Stimulated activated CD4-positive, alpha-beta T cell treated with anti-CD3 and anti-CD28 coated beads, Interleukin-4, amount 100 ng/mL, for 24 hours (primary cell): ENCODE measurements around the gene TANGO6.

Experiments
- DNase-seq: peaks from one replicate; pipeline ENCODE4 v3.0.0-alpha.2; 2020

Gene TANGO6

DNA sequence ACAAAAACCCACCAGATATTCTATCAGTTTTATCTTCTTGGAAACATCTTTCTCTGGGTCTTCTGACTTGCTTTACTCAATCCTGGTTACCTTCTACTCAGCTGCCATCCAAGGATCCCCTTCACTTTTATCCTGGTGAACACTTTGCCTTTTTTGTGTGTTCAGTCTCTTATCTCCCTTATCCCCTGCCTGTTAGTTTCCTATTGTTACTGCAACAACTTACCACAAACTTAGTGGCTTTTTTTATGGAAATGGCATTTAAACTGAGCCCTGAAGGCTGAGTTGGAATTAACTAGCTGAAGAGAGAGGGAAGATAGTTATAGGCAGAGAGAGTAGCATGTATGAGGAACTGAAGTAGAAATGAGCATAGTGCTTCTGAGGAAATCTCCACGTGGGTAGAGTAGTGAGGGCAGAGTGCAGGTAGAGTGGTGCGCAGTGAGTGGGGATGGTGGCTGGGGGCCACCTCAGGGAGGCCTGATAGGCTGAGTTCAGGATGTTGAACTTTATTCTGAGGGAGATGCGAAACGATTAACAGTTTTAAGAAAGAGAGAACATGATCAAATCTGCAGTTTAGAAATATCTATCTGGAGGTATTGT, 26.3 kb downstream of the TANGO6 start:
- DNase-seq, result no peak

DNA sequence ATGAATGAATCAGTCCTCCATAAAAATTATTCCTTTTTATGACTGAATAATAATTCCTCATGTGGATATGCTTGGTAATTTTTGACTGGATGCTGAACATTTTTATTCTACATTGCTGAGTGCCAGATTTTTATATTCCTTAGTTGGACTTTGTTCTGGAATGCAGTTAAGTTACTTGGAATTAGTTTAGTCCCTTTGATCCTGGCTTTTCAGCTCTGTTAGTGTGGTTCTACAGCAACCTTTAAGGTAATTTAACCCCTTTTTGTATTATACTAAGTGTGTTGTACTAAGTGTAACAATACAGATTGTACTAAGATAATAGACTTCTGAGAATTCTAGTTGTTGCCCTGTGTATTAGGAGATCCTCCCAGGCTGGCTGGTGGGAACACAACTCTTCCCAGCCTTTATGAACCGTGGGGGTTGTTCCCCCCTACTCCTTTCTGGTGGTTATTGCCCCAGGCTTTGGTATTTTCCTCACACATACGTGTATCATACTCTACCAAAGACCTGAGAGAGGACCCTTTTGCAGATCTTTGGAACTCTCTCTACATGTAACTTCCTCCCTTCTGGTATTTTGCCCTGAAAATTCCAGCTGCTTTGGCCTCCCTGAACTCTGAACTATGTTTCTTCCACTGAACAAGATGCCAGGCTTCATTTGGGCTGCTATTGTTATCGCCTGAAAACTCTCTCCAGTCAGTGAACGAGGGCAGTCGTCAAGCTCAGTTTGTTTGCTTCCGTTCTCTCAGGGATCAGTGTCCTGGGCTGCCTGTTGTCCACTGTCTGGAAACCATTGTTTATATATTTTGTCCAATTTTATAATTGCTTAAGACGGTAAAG, 30.5 kb downstream of the TANGO6 start:
- no peak for DNase-seq

DNA sequence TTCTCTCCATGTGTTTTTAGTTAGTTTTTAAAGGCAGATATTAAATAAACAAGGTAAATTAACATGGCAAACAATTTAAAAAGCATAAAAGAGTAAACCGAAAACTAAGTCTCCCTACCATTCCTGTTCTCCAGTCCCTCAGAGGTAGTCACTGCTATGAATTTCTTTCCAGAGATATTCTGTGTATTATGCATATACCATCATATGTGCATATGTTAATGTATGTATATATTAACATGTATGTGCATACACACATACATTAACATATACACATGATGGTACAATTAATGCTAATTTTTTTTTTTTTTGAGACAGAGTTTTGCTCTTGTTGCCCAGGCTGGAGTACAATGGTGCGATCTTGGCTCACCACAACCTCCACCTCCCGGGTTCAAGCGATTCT, 32.5 kb downstream of the TANGO6 start:
- DNase-seq, result no peak

DNA sequence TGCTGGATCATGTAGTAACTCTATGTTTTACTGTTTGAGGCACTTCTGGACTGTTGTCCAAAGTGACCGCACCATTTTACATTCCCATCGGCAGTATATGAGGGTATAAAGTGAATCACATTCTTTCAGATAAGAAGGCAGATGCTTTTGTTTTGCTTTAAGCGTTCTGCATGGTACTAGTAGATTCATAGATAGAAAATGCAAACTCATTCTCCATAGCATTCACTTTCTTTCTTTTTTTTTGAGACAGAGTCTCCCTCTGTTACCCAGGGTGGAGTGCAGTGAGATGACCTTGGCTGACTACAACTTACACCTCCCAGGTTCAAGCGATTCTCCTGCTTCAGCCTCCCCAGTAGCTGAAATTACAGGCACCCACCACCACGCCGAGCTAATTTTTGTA, 40.4 kb downstream of the TANGO6 start:
- DNase-seq, result no peak

DNA sequence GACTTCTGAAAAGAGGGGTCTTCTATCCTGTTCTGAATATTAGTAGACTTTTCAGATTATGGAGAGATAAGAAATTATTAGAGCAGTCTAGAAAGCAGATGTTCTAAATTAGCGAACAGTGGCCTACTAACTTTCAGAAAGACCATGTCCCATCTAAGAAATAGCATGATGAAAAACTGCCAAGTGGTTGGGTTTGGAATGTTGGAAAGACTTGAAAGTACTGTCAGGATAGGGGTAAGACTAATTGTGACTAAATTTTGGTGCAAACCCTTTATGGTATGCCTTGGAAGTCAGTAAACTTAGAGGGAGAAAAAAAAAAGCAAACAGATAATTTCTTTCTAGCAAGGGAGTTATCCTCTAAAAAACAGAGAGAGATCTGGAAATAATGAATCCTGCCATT, 41.1 kb downstream of the TANGO6 start:
- DNase-seq, result no peak

DNA sequence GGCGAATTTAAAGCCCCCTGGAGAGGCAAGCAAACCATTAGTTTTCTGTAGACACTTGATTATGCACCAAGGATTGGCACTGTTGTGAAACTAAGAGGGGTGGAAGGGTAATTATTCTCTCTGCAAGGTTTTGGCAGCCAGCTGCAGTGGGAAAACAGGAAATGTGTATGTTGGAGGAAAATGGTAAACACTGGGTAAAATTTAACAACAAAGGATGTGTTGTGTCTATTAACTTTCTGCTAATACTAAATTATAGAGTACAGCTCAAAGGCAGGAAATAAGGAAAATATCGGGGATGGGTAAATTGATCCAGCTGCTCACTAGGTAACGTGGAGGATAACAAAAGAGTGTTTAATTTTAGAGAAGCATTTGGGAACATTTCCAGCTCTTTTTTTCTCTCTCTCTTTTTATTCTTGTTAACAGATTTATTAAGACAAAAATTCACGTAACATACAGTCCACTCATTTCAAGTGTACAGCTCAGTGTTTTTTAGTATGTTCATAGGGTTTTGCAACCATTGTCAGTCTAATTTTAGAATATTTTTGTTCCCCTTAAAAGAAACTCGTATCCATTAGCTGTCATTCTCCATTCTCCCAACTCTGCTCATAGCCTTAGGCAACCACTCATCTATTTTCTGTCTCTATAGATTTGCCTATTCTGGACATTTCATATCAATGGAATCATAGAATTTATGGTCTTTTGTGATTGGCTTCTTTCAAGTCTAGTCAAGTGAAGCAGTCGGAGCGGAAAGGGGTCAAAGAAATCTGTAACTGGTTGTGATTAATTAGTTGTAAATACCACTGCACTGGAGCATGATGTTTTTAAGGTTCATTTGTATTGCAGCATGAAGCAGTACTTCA, 41.8 kb downstream of the TANGO6 start:
- DNase-seq, result no peak

DNA sequence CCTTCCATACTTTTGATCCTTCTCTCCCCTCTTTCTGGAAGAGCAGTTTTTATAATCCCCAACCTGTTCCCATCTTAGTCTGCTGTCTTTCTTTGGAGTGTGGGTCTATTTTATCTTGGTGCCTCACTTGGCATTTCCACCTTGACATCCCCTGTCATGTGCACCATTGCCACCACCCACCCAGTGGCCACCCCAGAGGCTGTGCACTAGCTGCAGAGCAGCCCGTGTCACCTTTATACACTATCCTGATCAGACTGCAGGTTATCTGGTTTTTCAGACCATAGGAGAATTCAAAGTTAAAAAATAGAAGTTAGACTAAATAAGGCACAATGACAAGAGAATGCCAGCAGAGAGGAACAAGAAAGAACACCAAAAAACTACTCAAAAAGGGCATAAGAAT, 43.8 kb downstream of the TANGO6 start:
- no peak for DNase-seq

DNA sequence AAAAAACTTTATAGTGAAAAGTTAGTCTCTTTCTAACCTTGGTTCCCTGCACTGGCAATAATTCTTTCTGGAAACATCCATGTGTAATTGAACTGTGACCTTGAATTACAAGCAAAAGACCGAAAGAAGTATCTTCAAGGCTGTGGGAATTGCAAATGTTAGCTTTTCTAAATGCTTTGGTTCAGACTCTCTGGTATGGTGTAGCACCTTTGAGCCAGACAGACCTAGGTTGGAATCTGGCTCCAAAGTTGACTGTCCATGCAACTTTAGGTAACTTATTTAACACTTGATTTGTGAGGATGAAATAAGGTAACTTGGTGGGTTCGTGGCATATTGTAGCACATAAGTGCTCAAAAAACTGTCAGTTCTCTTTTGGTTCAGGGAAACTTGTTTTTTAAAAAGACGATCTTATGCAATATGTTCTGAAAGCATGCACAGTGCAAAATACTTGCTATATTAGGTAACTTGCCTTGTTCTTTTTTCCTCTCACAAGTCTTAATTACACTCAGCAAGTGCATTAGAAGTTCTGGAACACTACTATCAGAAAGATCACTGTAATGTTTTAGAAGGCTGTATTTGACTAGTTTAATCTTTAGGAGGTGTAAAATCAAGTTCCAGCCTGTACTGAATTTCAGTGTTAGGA, 46.3 kb downstream of the TANGO6 start:
- no peak for DNase-seq

DNA sequence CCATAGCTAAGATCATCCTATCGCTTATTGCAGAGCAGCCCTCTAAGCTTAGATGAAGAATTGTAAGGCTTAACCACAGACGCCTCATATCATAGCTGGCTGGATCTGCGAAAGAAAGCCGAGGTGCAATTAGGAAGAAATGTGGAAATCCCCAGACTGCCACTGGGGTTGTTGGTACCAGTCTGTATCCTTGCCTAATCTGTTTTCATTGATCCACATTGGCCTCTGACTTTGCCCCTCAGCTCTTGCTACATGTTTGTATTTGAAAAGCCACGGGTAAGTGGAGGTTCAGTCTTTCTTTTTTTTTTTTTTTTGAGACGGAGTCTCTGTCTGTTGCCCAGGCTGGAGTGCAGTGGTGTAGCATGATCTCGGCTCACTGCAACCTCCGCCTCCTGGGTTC, 48.9 kb downstream of the TANGO6 start:
- no peak for DNase-seq

DNA sequence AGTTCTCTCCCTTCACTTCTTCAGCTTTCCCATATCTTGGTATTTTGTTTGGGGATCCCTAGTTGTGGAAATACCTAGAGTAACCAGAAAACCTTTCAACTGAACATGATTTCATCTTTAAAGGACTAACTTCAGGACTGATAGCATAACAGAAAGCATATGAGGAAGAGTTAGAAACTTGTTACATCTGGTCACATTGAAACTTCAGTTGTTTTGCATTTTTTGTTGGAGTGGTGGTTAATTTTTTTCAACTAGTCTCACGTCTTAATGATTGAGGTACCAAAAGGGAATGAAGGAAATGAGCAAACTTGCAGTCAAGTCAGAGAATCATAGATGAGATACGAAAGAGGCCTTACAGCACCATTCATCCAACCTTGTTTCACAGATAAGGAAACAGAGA, 49.6 kb downstream of the TANGO6 start:
- no peak for DNase-seq

DNA sequence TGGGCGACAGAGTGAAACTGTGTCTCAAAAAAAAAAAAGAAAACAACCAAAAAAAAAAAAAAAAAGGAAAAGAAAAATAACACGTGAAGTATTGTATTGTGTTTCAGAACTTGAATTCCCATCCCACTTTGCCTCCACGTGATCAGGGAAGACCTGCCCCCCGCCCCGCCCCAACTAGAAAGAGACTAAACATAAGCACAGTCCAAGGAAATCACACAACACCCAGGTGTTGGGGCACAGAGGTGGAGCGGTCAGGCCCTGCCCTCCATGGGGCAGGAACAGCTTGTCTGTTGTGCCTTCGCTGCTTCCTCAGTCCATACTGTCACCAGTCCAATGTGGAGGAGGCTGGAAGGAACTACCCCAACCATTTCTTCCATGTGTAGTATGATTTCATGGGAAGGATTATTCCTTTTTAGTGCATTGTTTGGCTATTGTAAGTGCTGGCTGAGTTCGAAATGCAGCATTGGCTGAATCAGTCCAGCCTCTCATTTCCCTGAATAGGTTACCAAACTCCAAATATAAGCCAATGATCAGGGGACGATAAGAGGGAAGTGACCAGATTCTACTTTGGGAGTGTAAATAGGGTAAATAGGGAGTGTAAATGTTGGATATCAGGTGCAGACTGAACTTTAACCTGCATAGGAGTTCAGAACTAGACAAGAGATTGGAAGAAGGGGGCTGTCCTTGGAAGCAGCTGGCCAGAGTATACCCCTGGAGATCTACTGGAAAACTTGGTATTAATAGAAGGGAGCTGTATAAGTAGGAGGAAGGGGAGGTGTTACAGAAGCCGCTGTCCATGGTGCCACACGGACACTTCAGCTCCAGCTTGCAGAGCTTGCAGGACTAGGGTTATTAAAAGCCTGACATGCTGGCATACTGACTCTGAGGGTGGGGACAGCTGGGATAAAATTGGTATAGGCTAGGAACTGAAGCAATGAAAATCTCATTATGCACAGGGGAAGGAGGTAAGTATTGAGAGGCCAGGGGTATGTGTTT, 50.7 kb downstream of the TANGO6 start:
- no peak for DNase-seq

DNA sequence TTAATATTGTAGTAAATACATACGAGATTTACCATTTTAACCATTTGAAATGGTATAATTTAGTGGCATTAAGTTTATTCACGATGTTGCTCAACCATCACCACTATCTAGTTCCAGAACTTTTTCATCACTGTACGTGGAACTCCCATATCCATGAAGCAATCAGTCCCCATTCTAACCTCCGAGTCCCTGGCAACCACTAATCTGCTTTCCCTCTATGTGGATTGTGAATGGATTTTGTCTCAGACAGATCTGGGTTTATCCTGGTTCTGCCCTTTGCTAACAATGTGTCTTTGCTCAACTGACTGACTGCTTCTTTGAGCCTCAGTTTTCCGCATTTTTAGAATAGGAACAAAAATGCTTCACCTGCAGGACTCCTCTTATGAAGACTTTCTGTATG, 51.4 kb downstream of the TANGO6 start:
- DNase-seq, result no peak

DNA sequence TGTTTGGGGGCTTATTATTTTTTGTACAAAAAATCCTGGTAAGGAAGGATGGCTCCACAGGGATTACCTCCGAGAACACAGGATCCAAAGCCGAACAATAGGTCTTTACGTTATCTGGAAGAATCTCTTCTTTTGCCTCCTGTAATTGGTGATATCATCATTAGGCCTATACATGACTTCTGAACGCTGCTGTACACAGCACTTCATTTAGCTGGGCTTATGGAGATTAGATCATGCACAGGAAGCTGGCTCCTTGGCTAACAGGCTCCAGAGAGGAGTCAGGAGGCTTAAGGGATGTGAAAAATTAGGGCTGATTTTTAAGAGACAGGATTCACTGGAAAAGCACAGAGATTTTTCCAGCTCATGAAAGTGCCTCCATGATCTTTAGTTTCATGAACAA, 54.7 kb downstream of the TANGO6 start:
- no peak for DNase-seq

DNA sequence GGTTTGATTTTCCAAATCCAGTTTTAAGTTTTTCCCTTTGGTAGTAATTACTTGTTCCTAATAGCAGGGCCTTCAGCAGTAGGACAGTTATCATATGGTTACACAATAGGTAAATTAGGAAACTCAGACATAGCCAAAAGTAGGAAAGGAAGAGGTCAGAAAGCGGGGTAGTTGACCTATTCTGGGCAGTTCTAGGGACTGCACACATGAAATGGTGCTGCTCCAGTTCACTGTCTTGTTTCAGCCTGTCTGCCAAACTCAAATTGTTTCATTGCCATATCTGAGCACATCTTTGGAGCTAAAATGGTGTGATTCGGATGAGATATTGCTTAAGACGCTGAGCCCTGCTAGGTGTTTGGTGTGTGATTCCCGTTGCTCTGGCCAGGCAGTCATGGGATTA, 56.7 kb downstream of the TANGO6 start:
- no peak for DNase-seq

DNA sequence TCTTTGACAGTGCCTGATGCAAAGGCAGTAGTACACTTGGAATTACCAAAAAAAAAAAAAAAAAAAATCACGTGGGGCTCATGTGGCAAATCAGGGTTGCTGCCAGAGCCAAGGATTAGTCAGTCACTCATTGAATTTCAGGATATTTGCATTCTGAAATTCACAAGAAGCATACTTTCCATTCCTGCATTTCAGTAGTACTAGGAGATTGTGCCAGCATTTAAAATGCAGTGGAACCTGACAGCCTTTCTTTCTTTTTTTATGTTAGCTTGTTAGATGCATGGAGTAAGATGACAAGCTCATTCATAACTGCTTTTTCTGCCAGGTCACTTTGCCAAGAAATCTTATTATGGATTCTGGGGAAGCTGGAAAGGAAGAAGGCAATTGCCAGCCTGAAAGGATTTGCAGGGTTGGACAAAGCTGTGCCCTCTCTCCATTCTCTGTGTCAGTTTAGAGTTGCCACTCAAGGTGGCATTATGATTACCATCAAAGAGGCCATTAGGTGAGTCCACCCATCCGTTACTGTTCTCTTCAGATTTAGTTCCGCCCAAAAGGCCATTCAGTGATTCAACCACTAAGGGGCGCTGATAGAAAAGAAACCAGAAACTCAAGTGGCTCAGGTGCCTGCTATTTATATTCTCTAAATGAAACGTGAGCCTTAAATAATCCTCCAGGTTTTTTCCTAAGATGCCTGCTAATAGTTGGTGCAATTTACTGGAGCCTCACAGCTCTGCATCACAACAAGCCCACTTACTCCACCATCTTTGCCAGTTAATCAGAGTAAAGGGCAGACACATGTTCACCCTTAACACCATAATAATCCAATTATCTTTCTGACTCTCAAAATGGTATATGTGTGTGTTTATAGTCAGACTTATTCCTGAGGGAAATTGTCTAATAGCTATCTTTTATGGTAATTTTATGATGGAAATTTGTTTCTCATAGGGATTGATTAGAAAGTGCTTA, 59.0 kb downstream of the TANGO6 start:
- no peak for DNase-seq

DNA sequence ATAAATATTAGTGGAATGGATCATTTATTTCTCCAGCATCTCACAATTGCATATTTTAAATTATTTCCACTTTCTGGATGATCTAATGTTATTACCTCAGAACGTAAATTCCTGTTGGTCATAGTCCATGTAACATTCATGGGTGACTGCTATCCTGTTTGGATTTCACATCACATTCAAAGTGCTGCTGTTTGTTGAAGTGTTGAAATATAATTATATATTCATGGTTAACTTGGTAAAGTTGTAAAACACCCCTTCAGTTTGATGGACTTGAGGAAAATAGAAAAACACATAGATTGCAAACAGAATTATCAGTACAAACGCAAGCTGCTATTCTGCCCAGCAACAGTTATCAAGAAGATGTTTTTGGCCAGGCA, 59.6 kb downstream of the TANGO6 start:
- no peak for DNase-seq

DNA sequence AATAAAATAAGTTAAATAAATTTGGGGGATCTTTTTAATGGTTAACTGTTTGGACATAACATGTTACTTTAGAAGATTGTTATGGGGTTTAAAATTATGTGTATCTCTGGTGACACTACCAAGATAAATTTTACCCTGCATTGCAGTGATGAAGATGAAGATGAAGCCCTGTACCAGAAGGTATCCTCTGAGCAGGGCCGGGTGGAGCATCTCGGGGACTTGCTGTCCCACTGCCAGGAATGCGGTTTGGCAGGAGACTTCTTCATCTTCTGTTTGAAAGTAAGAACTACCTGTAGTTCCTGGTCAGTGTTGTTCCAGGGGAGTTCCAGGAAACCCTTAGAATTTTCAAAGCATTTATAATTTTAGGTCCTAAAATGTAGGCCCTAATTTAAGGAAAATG, 64.0 kb downstream of the TANGO6 start:
- no peak for DNase-seq

DNA sequence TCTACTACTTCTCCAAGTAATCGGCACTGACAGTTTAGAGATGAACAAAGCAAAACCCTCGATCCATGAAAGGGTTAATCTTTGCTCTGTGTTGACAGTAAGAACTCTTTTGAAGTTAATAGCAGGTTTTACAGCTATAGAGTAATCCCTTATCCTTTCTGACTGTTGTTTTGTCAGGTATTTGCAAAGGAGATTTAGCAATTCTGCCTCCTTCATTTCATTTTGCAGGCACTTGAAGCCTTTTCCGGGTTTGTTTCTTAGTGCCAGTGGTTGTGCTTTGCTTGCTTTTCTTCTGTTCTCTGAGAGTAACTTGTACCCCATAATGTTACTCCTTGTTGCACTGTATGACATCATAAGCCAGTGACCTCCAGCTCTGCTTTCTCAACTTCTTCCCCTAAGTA, 64.5 kb downstream of the TANGO6 start:
- no peak for DNase-seq

DNA sequence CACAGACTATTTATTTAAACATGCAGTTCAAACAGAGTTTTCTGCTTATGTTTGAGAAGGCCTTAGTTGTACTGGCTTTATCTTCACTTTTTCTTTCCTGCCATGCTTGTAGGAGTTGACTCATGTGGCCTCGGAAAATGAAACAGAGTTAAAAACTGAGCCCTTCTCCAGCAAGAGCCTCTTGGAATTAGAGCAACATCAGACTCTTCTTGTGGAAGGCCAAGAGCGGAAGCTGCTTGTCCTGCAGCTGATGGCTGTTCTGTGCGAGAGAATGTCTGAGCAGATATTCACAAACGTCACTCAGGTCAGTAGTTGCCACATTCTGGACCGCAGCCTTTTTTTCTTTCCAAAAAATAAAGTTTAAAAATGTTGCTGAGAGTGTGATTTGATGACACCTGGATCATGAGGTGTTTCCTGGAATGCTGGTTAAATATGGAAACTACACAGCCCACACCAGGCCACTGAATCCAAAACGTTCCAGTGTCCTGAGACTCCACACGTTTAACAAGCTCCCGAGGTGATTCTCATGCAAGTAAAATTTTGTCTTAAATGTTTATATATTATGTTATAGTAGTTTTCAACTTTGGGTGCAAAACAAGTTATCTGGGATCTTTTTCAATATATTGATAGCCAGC, 65.9 kb downstream of the TANGO6 start:
- no peak for DNase-seq

DNA sequence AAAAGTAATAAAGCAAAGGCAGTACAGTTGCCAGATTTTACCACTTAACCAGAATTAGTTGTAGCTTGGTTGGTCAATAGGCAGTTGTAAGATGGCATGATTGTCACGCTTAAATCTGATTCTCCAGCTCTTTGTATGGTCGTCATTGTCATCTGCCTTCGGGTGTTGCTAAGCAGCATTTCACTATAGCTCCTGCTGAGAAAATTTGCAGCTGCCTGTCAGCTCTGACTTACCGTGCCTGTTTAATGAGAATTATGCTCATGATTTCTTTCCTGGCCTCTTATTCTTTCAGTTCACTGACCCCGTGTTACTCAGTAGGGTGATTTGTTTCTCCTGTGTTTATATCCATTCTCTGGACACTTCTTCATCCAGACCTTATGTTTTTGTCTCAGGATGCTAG, 66.7 kb downstream of the TANGO6 start:
- no peak for DNase-seq
